ENCODE data around the gene ZNF44. TPM values are rescaled to one million over a fixed set of nuclear protein-coding genes. Genes with fewer than 3 reads are reported as not detected.

ZNF44 gene
- total RNA-seq, 1 donor from 2014 or later: 5.0 TPM

- DNase-seq (ENCODE audit: low read depth, low spot score): no peak
These were observed 28.6 kb downstream of the ZNF44 start for GRCh38 chr19:12265921-12266704.

- no peak for DNase-seq (ENCODE audit: low read depth, low spot score)
These were observed 33.1 kb downstream of the ZNF44 start for GRCh38 chr19:12261554-12261953.

GRCh38 chr19:12260861-12261260 lies 33.8 kb downstream of the ZNF44 start:
- no peak for DNase-seq (ENCODE audit: low read depth, low spot score)

GRCh38 chr19:12260236-12260635 lies 34.4 kb downstream of the ZNF44 start:
- no peak for DNase-seq (ENCODE audit: low read depth, low spot score)

GRCh38 chr19:12255372-12255771 lies 39.3 kb downstream of the ZNF44 start:
- no peak for DNase-seq (ENCODE audit: low read depth, low spot score)

- DNase-seq (ENCODE audit: low read depth, low spot score): no peak
These were observed 47.0 kb downstream of the ZNF44 start for GRCh38 chr19:12247644-12248222.

- no peak for DNase-seq (ENCODE audit: low read depth, low spot score)
These were observed 50.3 kb downstream of the ZNF44 start for GRCh38 chr19:12244370-12244769.

GRCh38 chr19:12237143-12237839 lies 57.4 kb downstream of the ZNF44 start:
- DNase-seq (ENCODE audit: low read depth, low spot score): no peak

GRCh38 chr19:12232961-12233360 lies 61.7 kb downstream of the ZNF44 start:
- DNase-seq (ENCODE audit: low read depth, low spot score): no peak

- no peak for DNase-seq (ENCODE audit: low read depth, low spot score)
These were observed 63.6 kb downstream of the ZNF44 start for GRCh38 chr19:12230751-12231733.

- DNase-seq (ENCODE audit: low read depth, low spot score): no peak
These were observed 64.7 kb downstream of the ZNF44 start for GRCh38 chr19:12229990-12230389.

GRCh38 chr19:12224676-12225075 lies 70.0 kb downstream of the ZNF44 start:
- DNase-seq (ENCODE audit: low read depth, low spot score): no peak

- no peak for DNase-seq (ENCODE audit: low read depth, low spot score)
These were observed 71.6 kb downstream of the ZNF44 start for GRCh38 chr19:12222980-12223630.

Other genes starting within 250 kb of the ZNF44 start
- 0.26 and 0.56 TPM in 2 replicates for gene ZNF878, start 241.9 kb downstream of the ZNF44 start, total RNA-seq
- 2.8 and 4.9 TPM in 2 replicates for gene ZNF844, start 230.2 kb downstream of the ZNF44 start, total RNA-seq
- 2.7 and 3.7 TPM in 2 replicates for gene ZNF20, start 154.5 kb downstream of the ZNF44 start, total RNA-seq
- 11.1 and 12.9 TPM in 2 replicates for gene ZNF625, start 138.1 kb downstream of the ZNF44 start, total RNA-seq
- gene ZNF136, start 131.8 kb downstream of the ZNF44 start, total RNA-seq: 5.5 and 6.2 TPM in 2 replicates
- gene ZNF563, start 38.8 kb upstream of the ZNF44 start, total RNA-seq: 1.5 and 3.5 TPM in 2 replicates
- 0.92 and 2.8 TPM in 2 replicates for gene ZNF442, start 70.8 kb upstream of the ZNF44 start, total RNA-seq
- 4.4 and 6.1 TPM in 2 replicates for gene ZNF799, start 106.4 kb upstream of the ZNF44 start, total RNA-seq
- 3.6 and 6.0 TPM in 2 replicates for gene ZNF443, start 146.1 kb upstream of the ZNF44 start, total RNA-seq
- 2.6 and 3.9 TPM in 2 replicates for gene ZNF709, start 189.9 kb upstream of the ZNF44 start, total RNA-seq